ENCODE results near the gene SMARCA2. TPM values are rescaled to one million over a fixed set of nuclear protein-coding genes. Genes with fewer than 3 reads are reported as not detected.

The SMARCA2 gene
- total RNA-seq, 1 donor from 2014 or later: 131 TPM

DNA sequence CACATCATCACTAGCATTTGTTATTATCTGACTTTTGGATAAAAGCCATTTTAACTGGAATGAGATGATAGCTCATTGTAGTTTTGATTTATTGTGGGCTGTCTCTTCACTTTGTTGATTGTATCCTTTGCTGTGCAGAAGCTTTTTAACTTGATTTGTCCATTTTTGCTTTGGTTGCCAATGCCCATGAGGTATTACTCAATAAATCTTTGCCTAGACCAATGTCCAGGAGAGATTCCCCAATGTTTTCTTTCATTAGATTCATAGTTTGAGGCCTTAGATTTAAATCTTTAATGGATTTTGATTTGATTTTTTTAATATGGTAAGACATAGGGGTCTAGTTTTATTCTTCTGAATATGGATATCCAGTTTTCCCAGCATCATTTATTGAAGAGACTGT, 28.8 kb upstream of the SMARCA2 start:
- no peak overlapping the region for H3K4me3 Mint-ChIP-seq
- TF ChIP-seq, protein P1, sequence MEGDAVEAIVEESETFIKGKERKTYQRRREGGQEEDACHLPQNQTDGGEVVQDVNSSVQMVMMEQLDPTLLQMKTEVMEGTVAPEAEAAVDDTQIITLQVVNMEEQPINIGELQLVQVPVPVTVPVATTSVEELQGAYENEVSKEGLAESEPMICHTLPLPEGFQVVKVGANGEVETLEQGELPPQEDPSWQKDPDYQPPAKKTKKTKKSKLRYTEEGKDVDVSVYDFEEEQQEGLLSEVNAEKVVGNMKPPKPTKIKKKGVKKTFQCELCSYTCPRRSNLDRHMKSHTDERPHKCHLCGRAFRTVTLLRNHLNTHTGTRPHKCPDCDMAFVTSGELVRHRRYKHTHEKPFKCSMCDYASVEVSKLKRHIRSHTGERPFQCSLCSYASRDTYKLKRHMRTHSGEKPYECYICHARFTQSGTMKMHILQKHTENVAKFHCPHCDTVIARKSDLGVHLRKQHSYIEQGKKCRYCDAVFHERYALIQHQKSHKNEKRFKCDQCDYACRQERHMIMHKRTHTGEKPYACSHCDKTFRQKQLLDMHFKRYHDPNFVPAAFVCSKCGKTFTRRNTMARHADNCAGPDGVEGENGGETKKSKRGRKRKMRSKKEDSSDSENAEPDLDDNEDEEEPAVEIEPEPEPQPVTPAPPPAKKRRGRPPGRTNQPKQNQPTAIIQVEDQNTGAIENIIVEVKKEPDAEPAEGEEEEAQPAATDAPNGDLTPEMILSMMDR (conservative IDR thresholded peaks at IDR 0.05): no peak
- H3K9me3 Mint-ChIP-seq: no peaks in the 10 kb centered on the region
- no peaks in the 10 kb centered on the region for H3K36me3 Mint-ChIP-seq
- no peaks in the 10 kb centered on the region for H3K27me3 Mint-ChIP-seq
- H3K27ac Mint-ChIP-seq: no peak overlapping the region
- peaks cover 8% of the 10 kb centered on the region for H3K4me1 Mint-ChIP-seq (ENCODE audit: unreplicated experiment)
- no peak for DNase-seq (ENCODE audit: extremely low spot score, unreplicated experiment)

DNA sequence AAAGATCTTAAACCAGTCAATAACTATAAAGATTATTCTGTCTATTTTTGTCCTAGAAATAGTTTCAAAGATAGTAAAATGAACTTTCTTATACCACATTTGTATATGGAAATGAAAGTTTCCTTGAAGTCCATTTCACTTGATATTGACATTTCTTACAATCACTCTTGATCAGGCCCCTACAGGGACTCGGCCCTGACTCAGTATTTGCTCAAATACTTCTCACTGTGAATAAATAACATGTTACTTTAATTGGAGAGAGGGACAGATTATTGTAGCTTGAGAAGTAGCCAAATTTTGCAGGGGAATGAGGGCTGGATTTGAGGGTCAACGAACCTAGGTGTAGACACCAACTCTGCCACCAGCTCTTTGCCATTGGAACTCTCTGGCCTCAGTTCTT, 25.6 kb upstream of the SMARCA2 start:
- H3K27me3 Mint-ChIP-seq: peaks cover 5% of the 10 kb centered on the region
- DNase-seq (ENCODE audit: extremely low spot score, unreplicated experiment): no peak
- no peaks in the 10 kb centered on the region for H3K36me3 Mint-ChIP-seq
- H3K9me3 Mint-ChIP-seq: no peaks in the 10 kb centered on the region
- H3K4me3 Mint-ChIP-seq: no peak overlapping the region
- TF ChIP-seq, protein P1 (conservative IDR thresholded peaks at IDR 0.05): no peak
- H3K4me1 Mint-ChIP-seq (ENCODE audit: unreplicated experiment): no peaks in the 10 kb centered on the region
- H3K27ac Mint-ChIP-seq: no peak overlapping the region

DNA sequence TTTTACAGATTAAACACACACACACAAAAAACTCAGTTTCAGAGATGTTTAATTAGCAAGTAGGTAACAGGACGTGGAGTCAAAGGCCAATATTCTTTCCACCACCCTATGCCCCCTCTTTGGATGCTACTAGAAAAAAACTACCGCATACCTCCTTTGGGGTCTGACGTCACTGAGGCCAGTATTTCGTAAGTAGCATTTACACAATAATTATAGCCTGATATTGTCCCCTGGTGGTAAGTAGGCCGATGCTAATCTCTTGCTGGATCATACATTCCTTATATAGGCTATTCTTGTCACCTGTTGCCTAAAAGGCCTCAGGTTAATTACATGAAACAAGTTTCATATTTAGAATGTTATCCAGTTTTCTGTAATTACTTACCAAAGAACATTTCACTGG, 21.0 kb upstream of the SMARCA2 start:
- Mint-ChIP-seq H3K27ac (no peak overlapping the region), H3K9me3 (no peaks in the 10 kb centered on the region), H3K4me1 (ENCODE audit: unreplicated experiment) (no peaks in the 10 kb centered on the region), H3K27me3 (peaks cover 5% of the 10 kb centered on the region), H3K4me3 (no peak overlapping the region), H3K36me3 (no peaks in the 10 kb centered on the region)
- DNase-seq (ENCODE audit: extremely low spot score, unreplicated experiment): no peak
- TF ChIP-seq, protein P1 (conservative IDR thresholded peaks at IDR 0.05): no peak

DNA sequence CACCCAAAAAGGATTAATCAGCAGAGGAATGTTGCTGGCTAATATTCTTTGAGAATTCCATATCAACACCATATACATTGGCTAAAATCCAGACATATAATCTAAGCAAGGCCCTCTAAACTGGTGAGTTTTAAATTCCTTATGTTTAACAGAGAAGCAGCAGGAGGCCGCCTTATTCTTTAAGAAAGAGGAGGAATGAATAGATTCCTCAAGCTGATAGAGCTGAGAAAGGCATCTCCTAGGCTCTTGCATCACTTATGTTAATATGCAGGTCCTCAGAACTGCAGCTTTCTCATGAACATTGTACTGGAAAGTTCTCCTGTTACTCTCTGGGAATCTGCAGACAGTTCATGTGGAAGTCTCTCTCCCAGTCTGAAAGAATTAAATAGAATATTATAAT, 20.1 kb upstream of the SMARCA2 start:
- peaks cover 6% of the 10 kb centered on the region for H3K27me3 Mint-ChIP-seq
- no peaks in the 10 kb centered on the region for H3K36me3 Mint-ChIP-seq
- no peaks in the 10 kb centered on the region for H3K4me1 Mint-ChIP-seq (ENCODE audit: unreplicated experiment)
- H3K27ac Mint-ChIP-seq: no peak overlapping the region
- TF ChIP-seq, protein P1 (conservative IDR thresholded peaks at IDR 0.05): no peak
- no peak overlapping the region for H3K4me3 Mint-ChIP-seq
- no peak for DNase-seq (ENCODE audit: extremely low spot score, unreplicated experiment)
- no peaks in the 10 kb centered on the region for H3K9me3 Mint-ChIP-seq

DNA sequence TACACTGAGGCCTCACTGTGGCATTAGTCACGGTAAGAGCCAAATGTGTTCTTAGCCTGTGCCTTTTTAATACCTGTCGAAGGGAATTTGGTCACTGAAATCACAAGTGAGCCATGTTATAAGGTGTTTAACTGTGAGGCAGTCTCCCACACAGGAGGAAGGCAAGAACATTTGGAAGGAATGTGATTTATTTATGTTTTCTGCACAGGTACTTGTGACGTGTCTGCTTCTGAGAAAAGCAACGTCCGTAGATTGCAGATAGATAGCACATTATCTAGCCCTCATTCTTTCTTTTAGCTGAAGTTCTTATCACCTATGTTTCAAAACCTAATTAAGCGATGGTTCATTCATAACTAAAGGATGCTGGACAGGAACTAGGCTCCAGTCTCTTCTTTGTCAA, 19.0 kb upstream of the SMARCA2 start:
- no peak for DNase-seq (ENCODE audit: extremely low spot score, unreplicated experiment)
- no peak overlapping the region for H3K27ac Mint-ChIP-seq
- H3K9me3 Mint-ChIP-seq: no peaks in the 10 kb centered on the region
- H3K36me3 Mint-ChIP-seq: peaks cover 4% of the 10 kb centered on the region
- peaks cover 11% of the 10 kb centered on the region for H3K27me3 Mint-ChIP-seq
- TF ChIP-seq, protein P1 (conservative IDR thresholded peaks at IDR 0.05): no peak
- no peaks in the 10 kb centered on the region for H3K4me1 Mint-ChIP-seq (ENCODE audit: unreplicated experiment)
- no peak overlapping the region for H3K4me3 Mint-ChIP-seq

DNA sequence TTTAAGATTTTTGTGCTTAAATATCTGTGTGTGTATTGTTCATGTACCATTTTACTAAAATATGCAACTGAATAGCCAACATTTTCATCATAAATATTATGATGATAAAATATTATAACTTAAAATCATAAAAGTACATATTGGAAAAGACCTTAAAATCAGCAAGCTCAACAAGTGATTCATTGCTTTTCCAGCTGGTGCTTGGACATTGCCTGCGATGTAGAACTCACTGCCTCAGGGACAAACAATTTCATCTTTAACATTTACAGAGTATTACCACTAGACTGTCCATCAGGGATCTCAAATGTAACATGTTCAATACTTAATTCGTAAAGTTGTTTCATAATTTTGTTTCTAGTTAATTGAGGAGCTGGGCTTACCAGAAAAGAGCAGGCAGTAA, 17.5 kb upstream of the SMARCA2 start:
- TF ChIP-seq, protein P1 (conservative IDR thresholded peaks at IDR 0.05): no peak
- H3K9me3 Mint-ChIP-seq: no peaks in the 10 kb centered on the region
- DNase-seq (ENCODE audit: extremely low spot score, unreplicated experiment): no peak
- no peak overlapping the region for H3K27ac Mint-ChIP-seq
- peaks cover 8% of the 10 kb centered on the region for H3K27me3 Mint-ChIP-seq
- no peaks in the 10 kb centered on the region for H3K4me1 Mint-ChIP-seq (ENCODE audit: unreplicated experiment)
- H3K36me3 Mint-ChIP-seq: peaks cover 4% of the 10 kb centered on the region
- no peak overlapping the region for H3K4me3 Mint-ChIP-seq
